GM18867 (cell line): ENCODE measurements around the gene OAT.
"Not testable (repeated sequence)": the region's sequence is repeated elsewhere in the genome, so short reads cannot be mapped to it uniquely, and the experiment has no call there.

ENCODE experiments used
- ATAC-seq: cut with Tn5 transposase; IDR thresholded peaks from one replicate; pipeline ENCODE4 v1.9.1; 2021; ENCODE audit warnings: mild to moderate bottlenecking, moderate library complexity; ENCODE audit not compliant: unreplicated experiment

Gene OAT

DNA sequence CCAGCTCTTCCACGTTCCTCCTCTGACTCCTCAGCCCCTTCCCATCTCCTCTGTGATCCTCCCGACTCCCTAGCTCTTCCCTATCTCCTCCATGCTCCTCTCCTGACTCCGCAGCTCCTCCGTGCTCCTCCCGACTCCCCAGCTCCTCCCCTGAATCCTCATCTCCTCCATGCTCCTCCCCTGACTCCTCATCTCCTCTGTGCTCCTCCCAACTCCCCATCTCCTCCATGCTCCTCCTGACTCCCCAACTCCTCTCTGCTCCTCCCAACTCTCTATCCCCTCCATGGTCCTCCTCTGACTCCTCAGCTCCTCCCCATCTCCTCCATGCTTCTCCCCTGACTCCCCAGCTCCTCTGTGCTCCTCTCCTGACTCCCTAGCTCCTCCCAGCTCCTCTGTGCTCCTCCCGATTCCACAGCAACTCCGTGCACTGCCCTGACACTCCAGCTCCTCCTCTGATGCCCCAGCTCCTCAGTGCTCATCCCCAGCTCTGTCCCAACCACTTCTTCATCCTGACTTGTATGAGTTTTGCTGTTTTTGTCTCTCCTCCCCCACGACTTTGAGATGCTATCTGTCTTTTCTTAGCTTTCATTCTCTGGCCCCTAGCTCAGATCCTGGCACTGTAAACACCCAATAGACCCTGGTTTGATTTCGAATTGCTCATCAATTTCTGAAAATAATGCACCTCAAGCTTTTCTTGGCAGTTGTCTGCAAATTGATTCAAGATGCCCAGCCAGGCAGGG, 38.3 kb downstream of the OAT start:
- ATAC-seq, result no peak

DNA sequence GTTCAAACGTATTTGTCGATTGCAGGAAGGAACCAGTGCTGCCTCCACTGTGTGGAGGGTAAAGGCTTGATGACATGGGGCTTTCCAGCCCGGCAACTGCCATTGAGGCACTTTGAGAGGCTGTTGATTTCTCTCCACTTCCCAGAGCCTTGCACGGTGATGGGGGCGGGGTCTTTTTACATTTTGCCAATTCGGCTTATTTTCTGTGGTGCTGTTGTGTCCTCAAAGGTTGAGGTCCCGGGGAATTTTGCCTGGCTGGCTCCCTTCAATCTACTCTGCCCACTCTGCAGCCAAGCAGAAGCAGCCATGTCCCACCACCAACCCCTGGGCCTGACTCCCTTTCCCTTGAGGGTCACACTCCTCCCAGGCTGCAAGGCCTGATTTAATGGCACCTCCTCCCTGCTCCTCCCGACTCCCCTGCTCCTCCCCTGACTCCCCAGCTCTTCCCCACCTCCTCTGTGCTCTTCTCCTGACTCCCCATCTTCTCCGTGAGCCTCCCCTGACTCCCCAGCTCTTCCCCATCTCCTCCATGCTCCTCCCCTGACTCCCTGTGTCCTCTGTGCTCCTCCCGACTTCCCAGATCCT, 39.0 kb downstream of the OAT start:
- ATAC-seq, result no peak

- ATAC-seq, result no peak
These were observed 39.7 kb downstream of the OAT start for GRCh38 chr10:124378881-124379471.

- ATAC-seq, result no peak
These were observed 40.5 kb downstream of the OAT start for GRCh38 chr10:124378271-124378670.

DNA sequence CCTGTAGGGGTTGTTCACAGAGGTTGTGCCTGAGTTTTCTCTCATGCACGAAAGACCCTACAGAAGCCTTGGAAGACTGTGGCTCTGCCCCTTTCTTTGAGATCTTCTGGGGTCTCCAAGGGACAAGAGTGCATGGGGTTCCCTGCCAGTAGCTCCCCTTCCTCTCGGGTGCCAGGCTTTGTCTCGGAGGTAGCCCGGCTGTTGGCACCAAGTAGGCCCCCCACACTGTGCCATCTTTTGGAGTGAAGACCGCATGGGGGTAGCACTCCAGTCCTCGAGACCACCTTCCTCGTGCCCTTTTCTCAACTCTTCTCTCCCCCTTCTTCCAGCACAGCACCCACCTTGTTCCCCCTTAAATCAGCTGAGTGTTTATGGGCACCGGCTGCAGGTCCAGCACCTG, 41.6 kb downstream of the OAT start:
- no peak for ATAC-seq

- ATAC-seq, result no peak
These were observed 42.3 kb downstream of the OAT start for GRCh38 chr10:124376411-124376810.

GRCh38 chr10:124375691-124376090, 43.0 kb downstream of the OAT start:
- no peak for ATAC-seq

DNA sequence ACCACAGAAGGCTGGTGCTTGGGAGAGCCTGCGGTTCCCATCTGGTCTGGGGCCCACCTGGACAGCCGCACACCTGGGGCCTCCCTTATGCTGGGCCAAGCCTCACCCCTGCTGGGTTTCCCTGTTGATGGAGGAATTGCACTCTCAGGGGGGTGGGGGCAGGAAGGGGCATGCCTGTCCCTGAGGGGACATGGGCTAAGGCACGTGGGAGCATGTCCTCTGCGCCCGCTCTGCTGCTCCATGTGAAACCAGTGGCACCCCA, 43.4 kb downstream of the OAT start:
- no peak for ATAC-seq

DNA sequence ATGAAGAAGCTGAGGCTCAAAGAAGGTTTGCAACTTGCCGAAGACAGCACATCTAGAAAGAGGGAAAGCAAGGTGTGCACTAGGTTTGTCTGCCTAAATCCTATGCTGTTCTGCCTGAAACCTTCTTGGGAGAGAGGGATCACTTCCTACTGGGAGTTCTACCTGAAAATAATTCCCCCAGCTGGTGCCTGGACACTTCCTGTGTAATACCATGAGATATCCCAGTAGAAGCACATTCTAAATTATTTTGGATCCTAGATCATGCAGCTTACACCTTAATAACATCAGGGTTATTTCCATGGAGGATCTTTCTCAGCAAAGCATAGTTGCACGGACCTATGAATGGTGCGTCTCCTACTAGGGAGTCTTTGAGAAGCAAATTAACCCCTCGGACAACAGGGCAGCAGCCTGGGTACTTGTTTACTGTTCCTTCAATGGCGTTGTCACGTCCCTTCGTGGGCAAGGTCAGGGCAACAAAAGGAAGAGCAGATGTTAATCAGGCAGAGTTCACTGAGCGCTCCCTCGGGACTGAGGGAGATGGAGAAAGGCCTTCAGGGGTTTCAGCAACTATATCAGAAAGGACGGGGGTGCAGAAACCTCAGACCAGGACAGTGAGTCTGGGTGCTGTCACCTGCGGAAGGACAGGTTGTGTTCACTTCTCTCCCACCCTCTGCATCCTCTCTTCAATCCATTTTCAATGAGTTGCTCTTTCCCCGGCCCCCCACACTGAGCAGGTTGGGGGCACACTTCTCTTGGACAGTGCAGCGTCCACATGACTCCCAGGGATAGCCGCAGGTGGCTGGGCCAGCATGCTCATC, 44.0 kb downstream of the OAT start:
- ATAC-seq, result no peak

- no peak for ATAC-seq
These were observed 45.8 kb downstream of the OAT start for GRCh38 chr10:124372899-124373298.

- no peak for ATAC-seq
These were observed 48.3 kb downstream of the OAT start for GRCh38 chr10:124370426-124370825.

DNA sequence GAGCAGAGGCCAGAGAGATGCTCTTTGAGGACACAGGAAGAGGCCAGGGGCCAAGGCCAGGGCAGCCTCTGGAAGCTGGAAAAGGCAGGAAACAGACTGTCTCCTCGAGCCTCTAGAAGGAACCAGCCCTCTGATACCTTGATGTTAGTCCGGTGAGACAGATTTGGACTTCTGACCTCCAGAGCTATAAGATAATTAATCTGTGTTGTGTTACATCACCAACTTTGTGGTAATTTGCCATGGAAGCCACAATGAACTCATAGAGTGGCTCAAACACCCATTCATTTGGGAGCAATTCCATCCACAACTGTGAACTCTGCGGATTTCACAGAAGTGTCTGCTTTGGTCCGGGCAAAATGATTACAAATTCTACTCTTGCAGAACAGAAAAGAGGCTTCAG, 48.7 kb downstream of the OAT start:
- ATAC-seq, result no peak

GRCh38 chr10:124369533-124369932, 49.2 kb downstream of the OAT start:
- ATAC-seq, result not testable (repeated sequence)

DNA sequence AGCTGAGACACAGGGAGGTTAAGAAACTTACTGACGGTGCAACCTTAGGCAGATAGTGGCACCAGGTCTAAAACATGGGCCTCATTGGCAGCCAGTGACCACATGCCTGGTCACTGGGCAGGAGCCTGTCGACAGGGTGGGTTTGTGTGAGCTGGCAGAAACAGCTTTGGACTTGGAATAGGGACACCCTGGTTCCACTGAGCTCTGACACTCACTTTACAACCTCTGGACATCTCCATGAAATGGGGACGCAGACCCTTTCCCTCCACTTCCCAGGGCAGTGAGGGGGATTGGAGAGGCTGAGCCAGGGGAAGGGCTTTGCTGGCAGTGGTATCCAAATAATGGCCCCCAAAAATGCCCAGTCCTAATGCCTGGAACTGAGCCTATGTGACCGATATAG, 49.7 kb downstream of the OAT start:
- no peak for ATAC-seq

DNA sequence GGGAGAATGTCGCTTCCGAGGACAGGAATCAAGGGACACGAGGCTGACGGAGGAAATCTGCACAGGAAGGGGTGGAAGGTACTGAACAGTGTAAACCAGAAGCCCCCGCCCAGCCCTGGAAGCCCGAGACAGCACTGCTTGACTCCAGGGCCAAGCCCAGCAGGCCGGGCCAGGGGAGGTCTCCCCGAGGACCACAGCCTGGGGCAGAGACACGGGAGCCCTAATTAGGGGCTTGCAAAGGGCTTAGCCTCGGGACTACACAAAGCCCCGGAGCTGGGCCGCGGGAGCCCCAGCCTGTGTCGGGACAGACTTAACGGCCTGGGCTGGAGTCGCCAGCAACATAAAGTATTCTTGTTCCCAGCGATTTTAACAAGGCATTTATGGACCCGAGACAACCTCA, 50.8 kb downstream of the OAT start:
- no peak for ATAC-seq

GRCh38 chr10:124367414-124367813, 51.3 kb downstream of the OAT start:
- no peak for ATAC-seq

DNA sequence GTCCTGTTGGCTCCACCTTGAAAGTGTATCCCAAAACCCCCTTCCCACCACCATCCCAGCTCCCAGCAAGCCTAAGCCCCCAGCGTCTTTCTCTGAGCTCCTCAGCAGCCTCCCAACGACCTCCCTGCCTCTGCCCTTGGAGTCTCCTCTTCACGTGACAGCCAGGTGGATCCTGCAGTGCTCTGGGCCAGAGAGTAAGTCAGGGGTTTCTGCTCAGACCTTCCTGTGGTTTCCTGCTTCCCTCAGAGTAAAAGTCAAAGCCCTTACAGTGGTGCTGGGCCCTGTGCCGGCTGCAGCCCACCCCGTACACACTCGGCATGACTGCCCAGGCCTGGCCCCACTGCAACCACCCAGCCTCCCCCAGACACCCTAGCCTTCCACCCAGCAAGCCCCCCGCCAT, 51.9 kb downstream of the OAT start:
- no peak for ATAC-seq

DNA sequence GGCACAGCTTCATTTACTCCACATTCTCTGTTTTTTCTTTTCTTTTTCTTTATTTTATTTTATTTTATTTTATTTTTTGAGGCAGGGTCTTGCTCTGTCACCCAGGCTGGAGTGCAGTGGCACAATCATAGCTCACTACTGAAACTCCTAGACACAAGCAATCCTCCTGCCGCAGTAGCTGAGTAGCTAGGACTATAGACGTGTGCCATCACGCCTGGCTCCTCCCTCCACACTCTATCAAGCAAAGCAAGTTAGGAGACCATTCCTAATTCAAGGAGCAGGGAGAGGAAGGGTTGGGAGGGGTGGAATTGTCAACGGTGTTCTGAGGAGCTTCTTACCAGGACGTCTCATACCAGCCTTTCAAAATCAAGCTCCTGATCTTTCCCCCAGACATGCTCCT, 52.4 kb downstream of the OAT start:
- ATAC-seq, result no peak

DNA sequence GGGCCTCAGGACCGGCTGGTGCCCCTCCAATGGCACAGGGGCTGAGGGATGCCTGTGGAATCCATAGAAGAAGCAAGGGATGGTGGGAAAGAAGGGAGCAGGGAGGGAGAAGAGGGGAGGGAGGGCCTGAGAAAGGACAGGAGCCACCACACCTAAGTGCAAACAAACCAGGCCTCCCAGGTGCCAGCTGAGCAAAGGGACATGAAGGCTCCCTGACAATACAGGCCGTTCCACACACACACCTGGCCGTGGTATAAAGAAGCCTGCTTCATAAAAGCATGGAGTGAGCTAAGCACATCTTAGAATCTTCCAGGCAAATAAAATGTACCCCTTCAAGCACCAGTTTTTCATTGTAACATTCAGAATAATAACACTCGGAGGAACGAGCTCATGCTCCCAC, 54.0 kb downstream of the OAT start:
- ATAC-seq, result no peak

DNA sequence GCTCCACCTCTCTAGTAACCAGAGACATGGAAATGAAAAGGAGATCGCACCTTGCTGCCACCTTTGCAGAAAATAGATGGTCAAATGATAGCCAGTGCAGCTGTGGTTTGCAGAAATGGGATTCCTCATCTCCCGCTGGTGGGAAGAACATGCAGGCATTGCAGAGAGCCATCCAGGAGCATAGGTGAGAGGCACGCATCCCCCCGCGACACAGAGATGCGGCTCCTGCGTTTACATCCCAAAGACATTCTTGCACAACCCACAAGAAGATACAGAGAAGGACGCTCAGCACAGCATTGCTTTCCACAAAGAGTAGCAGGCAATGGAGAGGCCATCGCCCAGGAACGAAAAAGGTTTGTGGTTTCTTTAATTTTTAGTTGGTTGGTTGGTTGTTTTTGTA, 56.2 kb downstream of the OAT start:
- ATAC-seq, result no peak

DNA sequence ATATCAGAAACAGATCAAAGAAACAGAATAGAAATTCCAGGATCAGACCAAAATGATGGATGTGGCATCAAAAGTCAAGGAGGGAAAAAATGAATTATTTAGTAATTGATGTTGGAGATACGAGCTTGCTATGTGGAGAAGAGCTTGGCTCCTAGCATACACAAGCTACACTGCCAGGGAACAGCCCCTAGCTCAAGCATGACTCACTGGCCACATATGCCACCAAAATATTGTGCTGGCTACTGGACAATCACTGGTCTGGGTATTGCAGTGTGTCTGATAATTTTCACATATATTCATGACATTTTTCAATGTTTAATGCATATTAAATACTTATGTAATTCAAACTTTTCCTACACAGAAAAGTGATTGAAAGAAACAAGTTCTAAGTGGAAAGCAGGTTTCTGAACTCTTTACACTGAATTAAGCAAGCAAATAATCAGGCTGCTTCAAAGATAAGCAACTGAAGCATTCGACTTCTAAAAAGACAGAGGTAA, 59.3 kb downstream of the OAT start:
- no peak for ATAC-seq

- ATAC-seq, result no peak
These were observed 61.2 kb downstream of the OAT start for GRCh38 chr10:124357561-124357885.
